ENCODE results near the gene RALGPS1.

RALGPS1 gene

DNA sequence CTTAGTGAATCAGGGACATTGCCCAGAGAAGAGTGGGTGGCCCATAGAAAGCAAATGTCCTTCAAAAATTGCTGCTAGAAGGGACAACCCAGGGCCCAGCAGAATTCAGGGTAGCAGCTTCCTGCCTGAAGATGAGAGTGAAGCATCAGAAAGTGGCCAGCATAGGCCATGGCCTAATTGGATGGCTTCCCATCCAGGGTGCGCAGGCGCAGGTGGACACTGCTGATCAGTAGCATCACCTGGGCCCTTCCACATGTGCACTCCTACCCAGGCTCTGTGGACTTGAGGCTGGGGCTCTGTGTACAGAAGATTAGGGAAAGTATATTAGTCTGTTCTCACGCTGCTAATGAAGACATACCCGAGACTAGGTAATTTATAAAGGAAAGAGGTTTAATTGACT, 291.4 kb downstream of the RALGPS1 start:
- DNase-seq (ENCODE audit: low read depth) = no peak

DNA sequence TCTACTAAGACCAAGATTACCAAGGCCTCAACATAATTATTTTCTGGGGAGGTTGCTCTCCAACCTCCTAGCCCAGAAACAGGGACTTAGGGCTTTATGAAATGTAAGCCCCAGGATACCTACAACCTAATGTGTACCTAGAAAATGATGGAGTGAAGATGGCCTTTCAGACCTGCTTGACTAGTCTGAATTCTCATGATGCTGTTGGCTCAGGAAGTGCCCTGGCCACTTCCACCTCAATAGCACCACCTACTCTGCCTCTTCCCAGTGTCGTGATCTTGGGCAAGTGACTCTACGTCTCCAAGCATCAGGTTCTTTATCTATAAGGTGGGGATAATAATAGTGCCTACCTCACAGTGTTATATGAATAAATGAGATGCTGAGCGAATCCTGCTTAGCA, 292.1 kb downstream of the RALGPS1 start:
- DNase-seq (ENCODE audit: low read depth) = no peak

DNA sequence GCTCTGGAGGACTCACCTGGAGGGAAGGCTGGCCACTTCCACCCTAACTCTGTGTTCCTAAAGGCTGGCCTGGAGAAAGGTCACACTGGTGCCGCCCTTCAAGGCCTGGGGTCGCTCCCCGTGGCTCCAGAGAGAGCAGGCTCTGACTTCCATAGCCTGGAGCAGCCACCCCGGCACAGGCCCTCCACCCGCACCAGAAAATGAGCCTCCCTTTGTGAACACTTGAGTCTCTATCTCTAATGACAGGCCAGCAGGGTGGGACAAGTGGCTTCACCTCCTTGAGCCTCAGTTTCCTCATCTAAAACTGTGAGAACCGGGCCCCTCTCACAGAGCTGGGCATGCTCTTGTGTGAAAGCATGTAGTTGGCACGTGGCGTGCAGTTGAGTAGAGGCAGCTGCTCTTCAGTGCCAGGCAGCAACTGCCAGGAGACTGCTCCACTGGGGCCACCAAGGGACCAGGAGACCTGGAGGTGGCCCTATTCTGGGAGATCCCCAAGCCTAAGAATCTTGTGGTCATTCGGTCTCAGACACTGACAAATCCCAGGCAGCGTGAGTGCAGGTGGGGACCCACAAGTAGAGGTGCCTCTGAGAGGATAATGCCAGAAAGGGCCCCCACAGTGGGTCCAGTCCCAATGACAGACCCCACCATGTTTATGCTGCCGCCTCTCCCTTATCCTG, 293.3 kb downstream of the RALGPS1 start:
- DNase-seq (ENCODE audit: low read depth) = no peak

DNA sequence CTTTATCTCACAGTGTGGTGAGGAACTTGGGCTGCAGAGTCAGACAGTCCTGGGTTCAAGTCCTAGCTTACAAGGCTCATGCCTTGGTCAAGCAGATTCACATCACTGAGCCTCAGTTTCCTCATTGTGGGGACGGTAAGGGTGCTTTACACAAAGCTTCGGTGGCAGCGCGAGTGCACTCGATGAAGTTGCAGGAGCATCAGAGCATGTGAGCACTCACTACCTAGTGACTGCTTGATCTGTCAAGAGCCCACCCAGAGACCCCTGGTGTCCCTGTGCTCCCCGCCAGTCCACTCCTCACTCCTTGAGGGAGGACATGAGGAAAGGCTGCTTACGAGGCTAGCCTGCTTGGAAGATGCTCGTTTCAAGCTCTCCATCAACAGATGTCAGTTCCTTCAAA, 293.8 kb downstream of the RALGPS1 start:
- DNase-seq (ENCODE audit: low read depth) = no peak

DNA sequence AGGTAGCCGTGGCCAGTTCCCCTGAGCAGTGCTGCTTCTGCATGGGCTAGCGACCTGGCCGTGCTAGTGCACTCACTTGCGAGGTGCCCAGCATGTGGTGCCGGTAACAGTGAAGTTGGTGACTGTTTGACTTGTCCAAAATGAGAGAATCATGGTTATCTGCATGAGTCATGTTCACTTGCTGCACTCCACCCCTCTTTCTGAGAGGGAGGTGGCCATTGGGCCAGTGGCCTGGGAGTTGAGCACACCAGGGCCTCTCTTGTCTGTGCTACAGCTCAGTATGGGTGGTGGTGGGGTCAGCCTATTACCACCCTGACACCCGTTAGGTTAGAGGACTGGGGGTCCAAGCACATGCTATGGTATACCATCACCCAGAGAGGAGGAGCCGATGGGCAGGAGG, 294.6 kb downstream of the RALGPS1 start:
- DNase-seq (ENCODE audit: low read depth) = no peak

DNA sequence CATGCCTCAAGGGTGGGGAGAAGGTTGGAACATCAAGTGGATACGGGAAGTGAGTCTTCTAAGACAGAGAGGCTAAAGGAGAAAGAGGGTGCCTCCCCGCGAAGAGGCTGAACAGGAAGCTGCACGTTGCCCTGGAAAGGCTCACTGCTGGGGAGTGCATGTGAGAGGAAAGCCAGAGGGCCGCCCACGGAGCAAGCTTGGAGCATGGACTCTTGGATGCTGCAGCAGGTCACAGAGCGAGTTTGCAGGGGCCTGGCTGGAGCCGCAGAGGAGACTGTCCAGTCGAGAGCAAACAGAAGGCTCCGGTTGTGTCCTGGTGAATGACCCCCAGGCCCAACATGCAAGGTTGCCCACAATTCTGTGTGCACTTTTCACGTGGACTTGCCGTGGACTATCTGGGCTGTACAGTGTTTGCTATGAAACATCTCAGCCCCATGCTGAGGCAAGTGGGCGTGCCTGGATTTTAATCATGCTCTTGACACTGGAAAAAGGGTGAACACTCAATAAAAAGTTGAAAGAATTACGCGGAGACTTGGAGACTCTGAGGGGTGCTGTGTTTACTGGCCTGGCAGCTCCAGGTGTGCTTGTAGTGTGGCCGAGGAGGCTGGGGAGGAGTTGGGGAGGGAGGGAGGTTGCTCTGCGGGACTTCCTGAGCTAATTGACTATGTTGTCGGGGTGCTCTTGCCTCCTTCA, 295.5 kb downstream of the RALGPS1 start:
- DNase-seq (ENCODE audit: low read depth) = no peak

DNA sequence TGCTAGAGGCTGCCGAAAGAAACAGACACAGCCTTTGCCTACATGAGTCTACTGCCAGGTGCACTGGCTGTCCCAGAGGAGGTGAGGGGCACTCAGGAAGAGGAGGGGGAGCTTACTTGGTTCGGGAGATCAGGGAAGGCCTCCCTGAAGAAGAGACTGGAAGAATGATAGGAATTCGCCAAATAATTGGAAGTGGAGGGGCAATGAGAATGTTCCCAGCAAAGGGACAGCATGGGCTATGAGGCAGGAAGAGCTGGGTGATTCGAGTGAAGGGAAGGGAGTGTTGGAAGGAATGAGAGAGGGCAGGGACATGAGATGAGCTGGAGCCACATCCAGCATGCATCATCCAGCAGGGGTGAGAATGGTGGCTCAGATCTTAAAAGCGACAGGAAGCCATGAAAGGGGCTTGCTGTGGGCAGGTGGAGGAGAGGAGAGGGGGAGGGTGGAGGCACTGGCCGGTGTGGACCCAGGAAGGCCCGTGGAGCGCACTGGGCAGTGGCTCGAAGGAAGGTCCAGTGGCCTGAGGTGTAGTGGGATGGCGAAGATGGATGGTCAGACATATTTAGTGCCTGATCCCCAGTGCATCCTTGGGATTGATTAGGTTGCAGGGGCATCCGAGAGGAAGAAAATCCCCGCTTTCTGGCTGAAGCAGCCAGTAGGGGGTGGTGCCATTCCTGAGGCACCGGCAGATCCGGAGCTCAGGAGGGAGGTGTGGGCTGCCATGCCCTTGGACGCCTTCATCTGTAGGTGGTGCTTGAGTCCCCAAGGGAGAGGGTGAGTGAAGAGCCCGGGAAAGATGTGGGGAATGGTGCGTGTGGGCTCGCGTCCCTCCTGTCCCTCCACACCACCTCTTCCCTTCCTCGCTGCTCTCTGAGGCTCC, 296.5 kb downstream of the RALGPS1 start:
- no peak for DNase-seq (ENCODE audit: low read depth)

DNA sequence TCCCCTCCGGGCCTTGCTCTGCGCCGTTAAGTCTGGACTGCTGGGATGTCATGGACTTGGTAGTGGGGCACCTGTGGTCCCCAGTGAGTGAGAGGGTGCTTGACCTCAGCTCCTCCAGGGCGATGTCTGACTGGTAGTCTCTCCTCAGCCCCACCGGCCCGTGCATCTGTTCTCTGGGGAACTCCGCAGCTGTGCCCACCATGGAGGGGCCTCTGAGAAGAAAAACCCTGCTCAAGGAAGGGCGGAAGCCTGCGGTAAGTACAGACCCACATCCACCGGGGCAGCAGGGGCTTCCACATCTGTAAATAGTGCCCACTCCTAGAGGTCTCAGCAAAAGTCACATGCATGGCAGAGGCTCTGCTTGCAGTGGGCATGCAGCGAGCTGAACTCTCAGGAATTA, 297.4 kb downstream of the RALGPS1 start:
- DNase-seq (ENCODE audit: low read depth) = no peak

DNA sequence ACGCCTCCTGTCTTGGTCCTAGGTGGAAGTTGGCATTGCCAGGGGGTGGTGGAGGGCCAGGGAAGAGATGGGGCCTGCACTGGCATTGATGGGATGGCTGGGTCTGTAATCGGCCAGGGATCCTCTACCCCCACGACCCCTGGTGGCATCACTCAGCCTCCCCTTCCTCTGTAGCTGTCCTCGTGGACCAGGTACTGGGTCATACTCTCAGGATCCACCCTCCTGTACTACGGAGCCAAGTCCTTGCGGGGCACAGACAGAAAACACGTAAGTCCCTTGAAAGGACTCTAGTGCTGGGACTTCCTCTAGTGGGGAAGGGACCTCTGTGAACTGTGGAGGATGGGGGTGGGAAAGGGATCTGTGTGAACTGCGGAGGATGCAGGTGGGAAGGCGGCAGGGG, 297.9 kb downstream of the RALGPS1 start:
- no peak for DNase-seq (ENCODE audit: low read depth)

DNA sequence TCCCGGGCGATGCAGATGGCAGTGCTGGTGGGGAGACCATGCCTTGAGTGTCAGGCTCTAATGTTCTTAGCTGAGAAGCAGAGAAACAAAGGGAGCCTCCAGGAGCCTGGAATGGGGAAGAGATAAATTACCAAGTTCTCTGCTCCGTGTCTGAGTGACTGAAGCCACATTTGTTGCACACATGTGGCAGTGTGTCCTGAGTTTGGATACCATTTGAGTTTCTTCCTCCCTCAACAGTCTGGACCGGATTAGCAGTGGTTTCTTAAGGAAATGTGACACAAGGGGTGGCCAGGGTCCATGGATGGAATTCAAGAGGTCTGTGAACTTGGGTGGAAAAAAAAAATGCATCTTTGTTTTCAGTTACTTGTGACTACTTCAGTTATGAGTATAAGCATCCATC, 299.3 kb downstream of the RALGPS1 start:
- DNase-seq (ENCODE audit: low read depth) = no peak

DNA sequence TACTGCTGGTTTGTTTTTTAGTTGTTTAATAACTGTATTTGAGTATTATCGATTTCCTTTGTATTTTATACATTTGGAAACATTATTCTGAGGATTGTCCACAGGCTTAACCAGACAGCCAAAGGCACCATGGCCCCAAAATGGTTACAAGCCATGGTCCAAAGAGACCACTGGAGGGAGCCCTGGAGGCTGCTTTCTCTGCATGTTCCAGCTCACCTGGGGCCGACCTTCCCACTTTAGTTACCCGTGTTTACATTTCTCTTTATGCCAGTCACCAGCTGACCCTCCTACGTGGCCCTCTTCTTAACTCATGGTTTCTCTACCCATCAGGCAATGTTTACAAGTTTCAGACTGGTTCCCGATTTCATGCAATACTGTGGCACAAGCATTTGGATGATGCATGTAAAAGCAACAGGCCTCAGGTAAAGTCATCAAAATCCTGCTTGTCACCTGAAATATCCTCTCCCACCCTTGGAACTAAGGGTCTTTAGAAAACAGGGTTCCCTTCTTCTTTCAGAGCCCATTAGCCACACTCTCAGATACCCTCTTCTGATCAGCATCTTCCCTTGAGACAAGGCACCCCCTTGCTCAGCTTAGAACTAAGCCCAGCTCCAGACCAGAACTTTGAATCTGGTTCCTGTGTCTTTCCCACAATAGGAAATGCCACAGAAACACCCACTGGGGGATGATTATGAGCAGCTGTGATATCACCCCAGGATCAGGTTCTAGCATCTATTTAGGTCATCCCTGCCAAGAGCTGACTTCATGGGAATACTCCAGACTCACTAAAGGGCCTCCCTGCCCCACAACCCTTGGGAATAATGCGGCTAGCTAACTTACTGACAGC, 300.1 kb downstream of the RALGPS1 start:
- DNase-seq (ENCODE audit: low read depth) = no peak

DNA sequence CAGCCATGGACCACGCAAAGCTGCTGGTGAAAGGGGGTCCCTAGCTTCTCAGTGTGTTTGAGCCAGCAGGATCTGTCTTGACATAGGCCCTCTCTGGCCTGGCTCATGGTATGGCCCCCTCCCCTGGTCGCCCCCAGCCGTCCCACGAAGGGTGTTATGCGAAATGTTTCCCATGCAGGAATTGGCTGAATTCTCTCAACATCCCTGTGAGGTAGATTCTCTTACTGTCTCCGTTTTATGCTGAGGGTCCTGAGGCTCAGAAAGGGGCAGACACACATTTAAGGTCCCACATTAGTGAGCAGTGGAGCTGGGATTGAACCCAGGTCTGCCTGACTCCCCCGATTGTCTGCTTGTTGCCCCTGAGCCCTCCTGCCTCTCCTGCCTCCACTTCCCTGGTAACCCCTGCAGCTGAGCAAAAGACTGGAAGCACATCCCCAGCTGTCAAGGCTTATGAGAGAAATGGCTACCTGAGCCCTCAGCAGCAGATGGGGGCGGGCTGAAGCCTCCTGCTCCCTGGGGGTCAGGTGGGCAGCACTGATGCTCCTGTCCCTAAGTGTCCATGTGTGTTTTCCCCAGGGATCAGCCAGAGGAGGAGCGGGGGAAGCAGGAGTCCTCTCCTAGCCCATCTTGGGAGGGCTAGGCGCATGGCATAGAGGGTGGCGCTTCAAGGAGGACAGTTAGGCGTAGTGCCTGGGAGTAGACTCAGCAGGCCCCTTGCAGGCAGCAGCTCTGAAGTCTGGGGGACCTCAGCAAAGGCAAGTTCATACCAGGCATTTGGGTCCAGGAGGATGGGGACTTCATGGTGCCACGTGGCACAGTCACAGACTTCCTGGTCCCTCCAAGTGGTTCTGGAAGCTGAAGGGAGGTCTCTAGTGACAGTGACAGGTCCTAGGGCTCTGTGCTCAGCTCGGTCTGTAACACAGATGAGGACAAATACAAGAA, 301.0 kb downstream of the RALGPS1 start:
- no peak for DNase-seq (ENCODE audit: low read depth)

DNA sequence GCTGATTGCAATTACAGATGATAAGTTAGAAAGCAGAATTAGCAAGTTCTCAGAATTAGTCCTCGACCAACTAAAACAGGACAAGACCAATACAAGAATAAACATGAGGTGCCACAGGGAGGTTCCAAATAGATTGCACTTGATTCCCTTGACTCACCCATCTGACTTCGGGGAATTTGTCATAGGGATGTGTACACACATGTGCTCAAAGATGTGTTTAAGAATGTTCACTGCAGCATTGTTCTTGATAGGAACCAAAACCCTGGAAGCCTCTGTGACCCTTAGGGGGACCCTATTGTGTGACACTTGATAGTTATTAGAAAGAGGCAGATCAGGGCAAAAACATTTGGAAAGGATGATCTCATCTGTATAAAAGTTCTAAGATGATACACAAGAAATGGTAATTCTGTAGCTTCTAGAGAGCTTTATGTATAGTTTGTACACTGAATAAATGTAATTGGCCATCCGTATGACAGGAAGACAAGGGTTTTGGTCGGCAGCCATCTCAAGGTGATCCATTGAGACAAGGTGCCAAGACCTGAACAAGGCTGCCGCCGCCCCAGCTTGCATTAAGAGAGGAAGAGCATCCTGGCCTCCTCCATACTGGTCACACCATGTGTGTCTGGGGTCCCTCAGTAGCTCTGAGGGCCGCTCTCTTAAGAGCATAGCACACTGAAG, 301.8 kb downstream of the RALGPS1 start:
- DNase-seq (ENCODE audit: low read depth) = no peak

DNA sequence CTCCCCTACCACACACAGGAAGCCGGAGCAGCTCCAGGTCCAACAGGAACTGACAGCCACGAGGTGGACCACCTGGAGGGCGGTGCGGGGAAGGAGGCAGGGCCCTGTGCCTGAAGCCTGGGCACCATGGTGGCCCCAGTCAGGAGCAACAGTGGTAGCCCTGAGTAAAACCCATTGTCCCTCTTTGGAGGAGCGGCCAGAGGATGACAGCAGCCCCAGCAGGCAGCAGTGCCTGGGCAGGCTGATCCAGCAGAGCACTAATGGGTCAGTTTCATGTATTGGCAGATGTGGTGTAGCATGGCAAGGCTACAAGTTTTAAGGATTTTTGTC, 302.3 kb downstream of the RALGPS1 start:
- DNase-seq (ENCODE audit: low read depth) = no peak

DNA sequence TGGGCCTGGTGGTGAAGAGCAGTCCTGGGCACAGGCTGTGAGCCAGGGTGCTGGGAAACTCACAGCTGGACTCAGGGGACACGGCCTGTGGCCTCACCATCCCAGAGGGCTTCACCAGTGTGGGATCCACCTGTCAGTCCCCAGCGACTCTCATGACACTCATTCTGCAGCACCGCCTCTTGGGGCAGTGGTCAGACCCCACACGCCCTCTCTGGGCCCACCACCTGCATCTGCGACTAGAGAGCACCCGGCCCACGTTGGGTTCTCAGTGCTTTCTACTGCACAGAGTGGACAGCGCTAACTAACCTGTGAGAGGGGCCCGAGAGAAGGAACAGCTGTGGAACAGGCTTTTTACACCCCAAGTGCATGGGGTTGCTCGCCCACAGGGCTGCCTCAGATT, 304.2 kb downstream of the RALGPS1 start:
- no peak for DNase-seq (ENCODE audit: low read depth)

DNA sequence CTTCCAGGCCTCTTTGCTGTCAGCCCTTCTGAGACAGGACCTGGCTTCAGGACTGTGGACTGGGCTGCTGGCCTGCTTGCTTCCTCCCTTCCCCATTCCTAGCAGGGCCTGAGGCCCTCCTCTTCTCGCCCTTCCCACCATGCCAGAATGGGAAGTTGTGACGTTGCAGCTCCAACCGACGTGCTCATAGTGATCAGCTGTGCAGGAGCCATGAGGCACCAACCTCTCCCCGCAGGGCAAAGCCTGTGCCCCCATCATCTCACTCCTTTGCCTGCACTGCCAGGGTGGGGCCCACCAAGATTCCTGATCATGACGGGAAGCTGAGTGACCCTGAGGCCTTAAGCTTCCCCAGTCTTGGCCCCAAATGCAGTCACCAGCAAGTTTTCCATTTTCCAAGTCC, 304.9 kb downstream of the RALGPS1 start:
- no peak for DNase-seq (ENCODE audit: low read depth)

DNA sequence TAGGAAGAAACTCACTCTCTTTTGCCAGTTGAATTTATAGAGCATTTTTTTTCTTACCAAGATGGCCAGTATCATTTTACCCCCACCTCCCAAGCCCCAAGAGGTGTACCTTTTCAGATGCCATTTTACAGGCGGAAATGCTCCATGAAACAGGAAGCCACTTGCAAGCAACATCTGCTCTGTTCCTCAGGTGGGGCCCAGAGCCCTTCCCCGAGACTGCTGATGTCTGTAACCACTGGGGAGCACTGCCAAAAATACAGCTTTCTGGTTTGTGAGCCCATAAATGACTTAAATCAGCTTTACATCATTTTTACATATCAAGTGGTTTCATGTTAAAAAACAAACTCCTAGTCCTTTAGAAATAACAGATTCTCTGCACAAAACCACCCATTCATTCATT, 307.1 kb downstream of the RALGPS1 start:
- no peak for DNase-seq (ENCODE audit: low read depth)

DNA sequence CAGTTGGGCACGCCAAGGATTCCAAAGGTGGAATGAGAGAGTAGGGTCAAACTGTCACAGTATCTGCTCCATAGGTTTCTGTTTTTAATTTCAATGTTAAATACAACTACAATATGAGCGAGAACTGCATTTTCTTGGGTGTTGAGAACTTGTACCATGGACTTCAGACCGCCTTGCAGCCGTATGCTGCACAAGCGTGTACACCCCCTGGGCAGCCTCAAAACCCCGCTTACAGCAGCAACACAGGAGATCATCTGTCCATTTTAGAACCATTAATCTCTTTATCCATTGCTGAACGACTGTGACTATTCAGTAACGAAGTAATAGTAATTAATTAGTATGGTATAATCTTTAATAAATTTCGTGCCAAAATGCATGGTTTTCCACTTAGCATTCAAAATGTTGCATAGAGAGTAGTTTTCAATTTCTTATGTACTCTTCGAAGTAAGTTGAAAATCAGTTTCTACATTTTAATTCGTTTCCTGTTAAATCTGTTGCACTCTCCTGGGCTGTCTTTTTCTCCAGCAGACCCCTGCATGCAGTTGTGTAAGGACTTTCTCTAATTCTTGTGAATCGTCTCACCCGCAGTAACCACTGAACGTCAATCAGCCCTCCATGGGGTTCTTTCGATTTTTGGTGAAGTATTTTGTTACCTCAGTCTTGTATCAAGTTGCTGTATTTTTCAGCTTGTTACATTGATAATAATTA, 308.0 kb downstream of the RALGPS1 start:
- DNase-seq (ENCODE audit: low read depth) = no peak

DNA sequence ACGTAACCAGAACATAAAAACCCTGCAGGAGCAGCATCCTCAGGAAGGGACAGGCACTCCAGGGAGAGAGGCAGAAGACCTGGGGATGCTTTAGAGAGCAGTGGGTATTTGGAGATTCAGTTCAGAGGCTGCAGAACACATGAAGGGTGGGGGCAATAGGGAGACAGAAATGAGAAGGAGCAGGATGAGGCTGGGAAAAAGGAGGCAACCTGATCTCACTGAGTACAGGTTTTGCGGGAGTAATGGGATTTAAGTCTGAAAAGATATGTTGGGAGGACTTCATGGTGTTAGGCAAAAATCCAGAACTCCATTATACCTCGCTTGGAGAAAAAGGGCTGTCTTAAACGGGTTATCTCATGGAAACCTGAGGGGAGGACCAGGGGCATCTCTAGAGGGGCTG, 308.7 kb downstream of the RALGPS1 start:
- DNase-seq (ENCODE audit: low read depth) = no peak

DNA sequence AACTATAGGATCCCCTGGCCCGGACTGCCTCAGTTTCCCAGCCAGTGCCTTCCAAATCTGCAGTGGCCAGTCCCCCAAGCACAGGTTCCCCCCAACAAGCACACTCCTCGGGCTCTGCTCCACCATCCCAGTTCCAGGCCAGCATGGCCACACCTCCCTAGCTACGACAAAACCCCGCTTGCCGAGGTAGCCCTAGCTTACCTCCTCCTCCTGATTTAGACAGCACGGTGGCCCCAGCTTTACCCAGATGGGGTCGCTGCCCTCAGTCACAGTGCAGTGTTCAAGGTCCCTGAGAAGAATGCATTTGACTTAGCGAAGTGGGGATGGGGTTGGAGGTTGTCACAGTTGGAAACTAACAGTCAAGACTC, 309.2 kb downstream of the RALGPS1 start:
- DNase-seq (ENCODE audit: low read depth) = no peak

All from CMK (cell line).